HUES6 (cell line): ENCODE results near the gene TBCK.
"Not testable (repeated sequence)": the region's sequence is repeated elsewhere in the genome, so short reads cannot be mapped to it uniquely, and the experiment has no call there.

Experiments
- H3K27ac ChIP-seq: 2 replicates; pipeline ENCODE4 v1.7.0; 2013; ENCODE audit warnings: low read depth, mild to moderate bottlenecking, low read length, inconsistent platforms
- H3K27me3 ChIP-seq: 2 replicates; pipeline ENCODE4 v1.6.1; 2013; ENCODE audit warnings: low read length; ENCODE audit not compliant: control insufficient read depth, insufficient read depth
- H3K36me3 ChIP-seq: 2 replicates; pipeline ENCODE4 v1.6.1; 2013; ENCODE audit warnings: low read length; ENCODE audit not compliant: control insufficient read depth, insufficient read depth
- H3K4me1 ChIP-seq: 2 replicates; pipeline ENCODE4 v1.6.1; 2013; ENCODE audit warnings: low read length; ENCODE audit not compliant: control insufficient read depth, insufficient read depth
- H3K4me3 ChIP-seq: 2 replicates; pipeline ENCODE4 v1.5.1; 2013; ENCODE audit warnings: low read depth, low read length
- H3K9ac ChIP-seq: one replicate; pipeline ENCODE4 v1.6.1; 2013; ENCODE audit warnings: mild to moderate bottlenecking, low read length
- H3K9me3 ChIP-seq: 2 replicates; pipeline ENCODE4 v1.6.1; 2013; ENCODE audit warnings: low read depth, low read length; ENCODE audit not compliant: control insufficient read depth, insufficient read depth

The TBCK gene

DNA sequence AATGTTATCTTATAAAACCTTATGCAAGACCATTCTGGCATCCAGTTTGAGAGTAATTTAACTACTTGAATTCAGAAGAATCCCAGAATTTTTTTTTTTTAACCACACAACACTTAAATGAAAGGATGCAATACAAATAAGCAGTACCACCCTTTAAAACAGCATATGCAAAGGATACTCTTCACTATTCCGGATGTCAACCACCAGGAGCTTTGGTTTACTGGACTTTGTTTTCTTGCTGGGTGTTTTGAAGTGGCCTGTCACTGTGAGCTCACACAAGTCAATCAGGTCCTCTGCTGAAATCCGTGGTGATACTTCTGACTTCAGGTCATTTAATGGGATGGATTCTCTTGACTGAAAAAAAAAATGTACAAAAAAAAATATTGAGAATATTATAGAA lies 200.0 kb downstream of the TBCK start:
- H3K27me3 ChIP-seq: no peaks in the 10 kb centered on the region
- no peak overlapping the region for H3K9ac ChIP-seq
- H3K27ac ChIP-seq: no peak overlapping the region
- H3K4me3 ChIP-seq: no peak overlapping the region
- peaks cover 3% of the 10 kb centered on the region; the same call in 1 of the 2 replicates for H3K4me1 ChIP-seq
- peaks cover 13% of the 10 kb centered on the region for H3K36me3 ChIP-seq
- peaks cover 24% of the 10 kb centered on the region for H3K9me3 ChIP-seq

DNA sequence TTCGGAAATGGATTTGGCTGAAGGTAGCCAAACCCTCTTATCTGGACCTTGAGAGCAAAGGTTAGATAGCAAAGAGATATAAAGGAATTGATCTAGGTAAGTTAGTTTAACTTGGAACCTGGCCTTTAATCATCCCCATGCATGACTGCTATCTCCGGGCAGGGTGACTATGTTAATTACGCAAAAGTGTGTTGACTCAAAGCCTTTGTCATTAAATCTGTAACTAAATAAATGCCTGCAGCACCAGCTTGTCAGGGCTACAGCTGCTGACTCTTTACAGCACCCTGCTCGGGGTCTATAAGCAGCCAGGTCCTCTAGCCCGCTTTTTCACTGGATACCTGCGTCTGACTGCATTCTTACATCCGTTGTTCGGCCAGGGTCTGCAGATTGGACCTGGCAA lies 201.7 kb downstream of the TBCK start:
- H3K36me3 ChIP-seq: peaks cover 13% of the 10 kb centered on the region
- peaks cover 3% of the 10 kb centered on the region; the same call in 1 of the 2 replicates for H3K4me1 ChIP-seq
- no peaks in the 10 kb centered on the region for H3K27me3 ChIP-seq
- H3K9me3 ChIP-seq: peaks cover 39% of the 10 kb centered on the region
- no peak overlapping the region for H3K27ac ChIP-seq
- no peak overlapping the region for H3K9ac ChIP-seq
- no peak overlapping the region for H3K4me3 ChIP-seq

DNA sequence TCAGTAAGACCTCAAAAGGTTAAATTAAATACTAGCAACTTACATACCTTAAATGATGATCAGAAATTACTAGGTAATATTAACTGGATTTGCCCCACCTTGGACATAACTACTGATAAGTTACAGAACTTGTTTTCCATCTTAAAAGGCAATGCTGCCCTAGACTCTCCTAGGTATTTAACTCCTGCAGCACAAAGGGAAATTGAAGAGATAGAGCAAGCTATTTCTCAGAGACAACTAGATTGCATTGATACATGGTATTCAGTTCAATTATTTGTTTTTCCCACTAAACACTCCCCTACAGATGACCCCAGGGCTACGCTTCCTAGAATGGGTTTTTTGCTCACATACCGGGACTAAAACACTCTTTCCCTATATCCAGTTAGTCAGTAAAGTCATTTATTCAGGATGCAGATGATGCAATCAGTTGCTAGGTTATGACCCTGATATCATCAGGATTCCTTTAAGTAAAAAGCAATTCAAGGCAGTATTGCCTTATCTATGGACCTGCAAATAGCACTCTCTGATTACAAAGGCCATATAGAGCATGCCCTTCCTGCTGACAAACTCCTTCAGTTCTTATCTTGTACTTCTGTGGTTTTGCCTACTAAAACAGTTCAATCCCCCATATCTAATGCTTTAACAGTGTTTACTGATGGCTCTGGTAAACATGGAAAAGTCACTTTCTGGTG lies 204.1 kb downstream of the TBCK start:
- not testable (repeated sequence) for H3K27ac ChIP-seq, H3K4me3 ChIP-seq, H3K9ac ChIP-seq, H3K27me3 ChIP-seq, H3K4me1 ChIP-seq
- H3K9me3 ChIP-seq: peaks cover 37% of the 10 kb centered on the region
- peaks cover 13% of the 10 kb centered on the region for H3K36me3 ChIP-seq

DNA sequence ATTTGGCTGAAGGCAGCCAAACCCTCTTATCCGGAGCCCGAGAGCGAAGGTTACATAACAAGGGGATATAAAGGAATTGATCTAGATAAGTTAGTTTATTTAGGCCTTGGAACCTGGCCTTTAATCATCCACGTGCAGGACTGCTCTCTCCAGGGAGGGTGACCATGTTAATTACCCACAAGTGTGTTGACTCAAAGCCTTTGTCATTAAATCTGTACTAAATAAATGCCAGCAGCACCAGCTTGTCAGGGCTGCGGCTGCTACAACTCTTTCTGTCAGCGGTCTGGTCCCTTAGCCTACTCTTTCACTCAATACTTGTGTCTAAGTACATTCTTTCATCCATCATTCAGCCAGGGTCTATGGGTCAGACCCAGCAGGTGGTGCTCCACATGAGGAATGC lies 206.1 kb downstream of the TBCK start:
- Histone ChIP-seq H3K36me3 (peaks cover 11% of the 10 kb centered on the region; the same call in 1 of the 2 replicates), H3K4me1 (peaks cover 3% of the 10 kb centered on the region; the same call in 1 of the 2 replicates), H3K27ac (no peak overlapping the region), H3K27me3 (no peaks in the 10 kb centered on the region), H3K4me3 (no peak overlapping the region), H3K9ac (no peak overlapping the region), H3K9me3 (peaks cover 37% of the 10 kb centered on the region)

DNA sequence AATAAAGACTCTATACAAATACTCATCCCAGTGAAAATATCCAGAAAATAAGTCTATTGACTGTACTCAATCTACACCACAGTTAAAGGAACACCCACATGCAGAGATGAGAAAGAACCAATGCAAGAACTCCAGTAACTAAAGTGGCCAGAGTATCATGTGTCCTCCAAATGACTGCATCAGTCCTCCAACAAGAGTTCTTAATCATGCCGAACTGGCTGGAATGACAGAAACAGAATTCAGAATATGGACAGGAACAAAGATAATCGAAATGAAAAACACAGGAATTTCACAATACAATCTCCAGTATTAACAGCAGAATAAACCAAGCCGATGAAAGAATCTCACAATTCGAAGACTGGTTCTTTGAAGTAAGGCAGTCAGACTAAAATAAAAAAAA lies 210.3 kb downstream of the TBCK start:
- Histone ChIP-seq H3K27me3 (no peaks in the 10 kb centered on the region), H3K27ac (no peak overlapping the region), H3K9me3 (peaks cover 17% of the 10 kb centered on the region; the same call in 1 of the 2 replicates), H3K36me3 (no peaks in the 10 kb centered on the region), H3K9ac (no peak overlapping the region), H3K4me1 (no peaks in the 10 kb centered on the region), H3K4me3 (no peak overlapping the region)

DNA sequence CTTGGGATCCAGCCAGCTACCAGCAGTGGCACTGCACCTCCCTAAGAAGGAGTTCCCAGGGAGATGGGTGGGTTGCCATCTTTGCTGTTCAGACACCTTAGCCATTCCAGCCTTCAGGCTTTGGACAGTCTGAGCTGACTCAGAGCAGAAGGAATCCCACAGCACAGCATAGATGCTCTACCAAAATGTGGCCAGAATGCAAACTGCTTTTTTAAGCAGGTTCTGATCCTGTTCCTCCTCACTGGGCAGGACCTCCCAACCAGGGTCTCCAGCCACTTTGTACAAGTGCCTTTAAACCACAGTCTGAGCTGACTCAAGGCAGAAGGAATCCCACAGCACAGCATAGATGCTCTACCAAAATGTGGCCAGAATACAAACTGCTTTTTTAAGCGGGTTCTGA lies 211.7 kb downstream of the TBCK start:
- Histone ChIP-seq H3K27ac (no peak overlapping the region), H3K36me3 (no peaks in the 10 kb centered on the region), H3K4me1 (no peaks in the 10 kb centered on the region), H3K27me3 (no peaks in the 10 kb centered on the region), H3K9me3 (peaks cover 4% of the 10 kb centered on the region; the same call in 1 of the 2 replicates), H3K4me3 (no peak overlapping the region), H3K9ac (no peak overlapping the region)

DNA sequence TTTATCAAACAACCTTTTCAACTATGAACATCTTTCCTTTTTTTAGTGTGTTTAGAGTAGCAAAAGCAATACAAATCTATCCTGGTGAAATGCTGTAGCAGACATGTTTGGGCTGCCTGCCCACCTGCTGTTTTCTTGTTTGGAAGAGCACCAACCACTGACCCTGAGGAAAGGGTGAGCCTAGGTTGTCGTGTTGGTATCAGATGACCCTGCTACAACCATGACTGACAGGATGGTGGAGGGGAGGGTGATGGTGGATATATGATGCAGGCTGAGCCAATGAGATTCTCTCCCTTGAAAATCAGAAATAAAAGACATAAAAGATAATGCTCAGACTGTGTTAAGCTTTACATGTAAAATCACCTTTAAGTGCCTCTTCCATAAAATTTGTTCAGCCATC lies 219.6 kb downstream of the TBCK start:
- no peak overlapping the region for H3K27ac ChIP-seq
- no peak overlapping the region for H3K9ac ChIP-seq
- no peak overlapping the region for H3K4me3 ChIP-seq
- H3K4me1 ChIP-seq: 0 out of 2 replicates have a peak, but pooled peaks cover 5% of the 10 kb centered on the region
- no peaks in the 10 kb centered on the region for H3K27me3 ChIP-seq
- H3K9me3 ChIP-seq: 0 out of 2 replicates have a peak, but pooled peaks cover 4% of the 10 kb centered on the region
- peaks cover 12% of the 10 kb centered on the region for H3K36me3 ChIP-seq

DNA sequence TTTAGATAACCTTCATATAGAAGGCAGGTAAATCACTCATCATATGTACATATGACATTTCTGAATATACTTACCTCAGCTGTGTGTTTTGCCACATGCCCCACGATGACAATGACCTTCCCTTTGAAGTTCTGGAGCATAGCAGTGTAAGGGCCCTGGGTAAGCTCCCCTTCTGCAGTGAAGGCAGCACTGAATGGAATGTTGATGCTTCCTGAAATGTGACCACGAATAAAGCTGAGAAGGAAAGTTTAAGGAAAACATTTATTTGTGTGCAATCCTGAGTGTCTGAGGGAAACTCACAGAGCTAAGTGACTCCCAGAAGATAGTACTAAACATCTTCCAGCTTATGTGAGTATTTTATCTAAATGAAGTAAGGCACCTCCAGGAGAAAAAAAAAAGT lies 220.6 kb downstream of the TBCK start:
- Histone ChIP-seq H3K36me3 (peaks cover 22% of the 10 kb centered on the region), H3K27ac (no peak overlapping the region), H3K4me1 (0 out of 2 replicates have a peak, but pooled peaks cover 5% of the 10 kb centered on the region), H3K9ac (no peak overlapping the region), H3K4me3 (no peak overlapping the region), H3K27me3 (no peaks in the 10 kb centered on the region), H3K9me3 (peaks cover 13% of the 10 kb centered on the region)

DNA sequence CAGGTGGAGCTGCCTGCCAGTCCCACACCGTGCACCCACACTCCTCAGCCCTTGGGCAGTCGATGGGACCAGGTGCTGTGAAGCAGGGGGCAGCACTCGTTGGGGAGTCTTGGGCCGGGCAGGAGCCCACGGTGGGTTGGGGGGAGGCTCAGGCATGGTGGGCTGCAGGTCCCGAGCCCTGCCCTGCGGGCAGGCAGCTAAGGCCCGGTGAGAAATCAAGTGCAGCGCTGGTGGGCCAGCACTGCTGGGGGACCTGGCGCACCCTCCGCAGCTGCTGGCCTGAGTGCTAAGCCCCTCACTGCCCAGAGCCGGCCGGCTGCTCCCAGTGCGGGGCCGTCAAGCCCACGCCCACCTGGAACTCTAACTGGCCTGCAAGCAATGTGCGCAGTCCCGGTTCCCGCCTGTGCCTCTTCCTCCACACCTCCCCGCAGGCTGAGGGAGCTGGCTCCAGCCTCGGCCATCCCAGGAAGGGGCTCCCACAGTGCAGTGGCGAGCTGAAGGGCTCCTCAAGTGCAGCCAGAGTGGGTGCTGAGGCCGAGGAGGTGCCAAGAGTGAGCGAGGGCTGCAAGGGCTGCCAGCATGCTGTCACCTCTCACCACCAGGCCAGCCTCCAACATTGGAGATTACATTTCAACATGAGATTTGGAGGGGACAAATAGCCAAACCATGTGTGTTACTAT lies 223.5 kb downstream of the TBCK start:
- H3K9me3 ChIP-seq: peaks cover 29% of the 10 kb centered on the region
- no peak overlapping the region for H3K4me3 ChIP-seq
- peaks cover 35% of the 10 kb centered on the region for H3K36me3 ChIP-seq
- H3K9ac ChIP-seq: no peak overlapping the region
- H3K27me3 ChIP-seq: no peaks in the 10 kb centered on the region
- H3K27ac ChIP-seq: no peak overlapping the region
- 0 out of 2 replicates have a peak, but pooled peaks cover 5% of the 10 kb centered on the region for H3K4me1 ChIP-seq

DNA sequence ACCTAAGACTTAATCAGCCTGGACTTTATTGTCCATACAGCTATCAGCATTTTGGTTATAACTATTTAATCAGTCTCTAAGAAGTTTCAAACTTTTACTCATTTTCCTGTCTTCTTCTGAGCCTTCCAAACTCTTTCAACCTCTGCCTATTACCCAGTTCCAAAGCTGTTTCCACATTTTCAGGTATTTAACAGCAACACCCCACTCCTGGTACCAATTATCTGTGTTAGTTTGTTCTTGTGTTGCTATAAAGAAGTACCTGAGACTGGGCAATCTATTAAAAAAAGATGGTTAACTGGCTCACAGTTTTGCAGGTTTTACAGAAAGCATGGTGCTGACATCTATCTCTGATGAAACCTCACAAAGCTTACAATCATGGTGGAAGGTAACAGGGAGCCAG lies 225.2 kb downstream of the TBCK start:
- Histone ChIP-seq H3K36me3 (peaks cover 35% of the 10 kb centered on the region), H3K27ac (no peak overlapping the region), H3K27me3 (no peaks in the 10 kb centered on the region), H3K4me1 (0 out of 2 replicates have a peak, but pooled peaks cover 5% of the 10 kb centered on the region), H3K4me3 (no peak overlapping the region), H3K9ac (no peak overlapping the region), H3K9me3 (peaks cover 33% of the 10 kb centered on the region)

DNA sequence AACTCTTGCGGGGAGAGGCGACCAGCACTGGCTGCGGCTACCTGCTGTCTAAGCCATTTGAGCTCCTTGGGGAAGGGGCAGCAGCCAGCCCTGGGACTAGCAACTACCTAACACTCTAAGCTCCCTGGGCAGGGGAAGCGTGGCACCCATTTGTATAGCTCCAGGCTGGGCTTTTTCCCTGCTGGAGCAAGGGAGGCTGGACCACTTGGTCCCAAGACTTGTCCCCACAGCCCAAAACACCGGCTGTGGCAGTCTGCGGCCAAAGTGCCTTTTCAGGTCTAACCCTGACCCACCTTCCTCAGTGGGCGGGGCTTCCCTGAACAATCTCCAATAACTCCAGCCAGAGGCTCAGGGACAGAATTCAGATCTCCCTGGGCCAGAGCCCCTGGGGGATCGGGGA lies 232.9 kb downstream of the TBCK start:
- H3K36me3 ChIP-seq: no peaks in the 10 kb centered on the region
- no peaks in the 10 kb centered on the region for H3K27me3 ChIP-seq
- H3K4me1 ChIP-seq: no peaks in the 10 kb centered on the region
- no peak overlapping the region for H3K9ac ChIP-seq
- no peak overlapping the region for H3K27ac ChIP-seq
- peaks cover 23% of the 10 kb centered on the region for H3K9me3 ChIP-seq
- no peak overlapping the region for H3K4me3 ChIP-seq
